Prostate gland (tissue), 2 donors: Measurements from ENCODE around the gene EXOC2.

Source experiments
- CTCF ChIP-seq, 4 experiments: fragments of 200-600 bp in 2 of 4; fragments of 450-650 bp in 2 of 4; sonication (generic) in 2 of 4; IDR thresholded peaks; 1 replicate in 3 of 4; 2 replicates in 1 of 4; pipeline ENCODE4 v1.5.1; 2016 to 2019; ENCODE audit warnings: antibody characterized with exemption in 4 of 4, mild to moderate bottlenecking in 2 of 4, moderate library complexity in 2 of 4
- POLR2A ChIP-seq: fragments of 450-650 bp; IDR thresholded peaks from one replicate; pipeline ENCODE4 v1.6.1; 2016; ENCODE audit warnings: antibody characterized with exemption, mild to moderate bottlenecking
- POLR2AphosphoS5 ChIP-seq: sonication (generic); formaldehyde crosslinking; IDR thresholded peaks from one replicate; pipeline ENCODE4 v1.6.1; 2017; ENCODE audit warnings: antibody characterized with exemption

DNA sequence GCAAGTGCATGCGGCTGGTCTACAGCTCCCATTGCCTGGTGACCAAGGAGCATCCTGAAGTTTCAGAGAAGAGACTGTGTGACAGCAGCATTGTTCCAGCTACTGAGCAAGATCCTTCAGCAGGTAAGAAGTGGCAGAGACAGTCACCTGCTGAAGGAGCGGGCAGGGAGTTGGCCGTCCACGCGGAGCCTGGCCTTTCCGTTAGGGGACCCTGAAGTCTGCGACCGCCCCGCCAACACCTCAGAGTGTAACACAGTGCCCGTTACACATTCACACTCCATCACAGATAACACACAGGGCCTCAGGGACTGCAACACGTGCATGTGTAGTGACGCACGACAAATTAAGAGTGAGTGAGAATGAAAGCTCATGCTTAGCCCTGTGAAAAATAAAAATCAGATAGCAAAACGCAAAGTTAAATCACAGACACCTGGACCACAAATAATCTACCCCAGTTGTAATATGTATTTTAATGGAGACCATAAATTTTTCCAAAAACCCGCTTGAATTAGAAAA is 207.2 kb downstream of the EXOC2 start:
- TF ChIP-seq CTCF (IDR thresholded peaks at IDR 0.05) (no peak), POLR2AphosphoS5 (no peak), POLR2A (no peak)
